T-helper 22 cell (primary cell): ENCODE results near the gene NISCH.
"Not testable (repeated sequence)": the region's sequence is repeated elsewhere in the genome, so short reads cannot be mapped to it uniquely, and the experiment has no call there.

Source experiments
- DNase-seq: peaks from one replicate; pipeline ENCODE4 v3.0.0-alpha.2; 2020; ENCODE audit warnings: low read depth

Gene NISCH

DNA sequence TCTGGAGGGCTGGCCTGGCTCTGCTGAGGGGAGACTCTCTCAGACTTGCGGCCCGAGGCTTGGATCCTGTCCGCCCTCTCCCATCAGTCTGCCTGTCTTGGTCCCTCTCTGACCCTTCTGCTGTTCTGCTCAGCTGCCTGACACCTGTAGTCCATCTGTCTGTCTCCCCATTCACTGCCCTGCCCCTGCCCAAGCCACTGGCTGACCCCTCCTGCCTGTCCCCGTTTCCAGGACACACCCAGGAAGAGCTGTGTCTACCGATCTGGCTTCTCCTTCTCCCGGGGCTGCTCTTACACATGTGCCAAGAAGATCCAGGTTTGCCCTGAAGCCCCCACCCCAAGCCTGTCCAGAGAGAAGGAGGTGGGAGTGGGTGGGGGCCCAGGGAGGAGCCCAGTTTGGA, 59.8 kb downstream of the NISCH start:
- DNase-seq: no peak

DNA sequence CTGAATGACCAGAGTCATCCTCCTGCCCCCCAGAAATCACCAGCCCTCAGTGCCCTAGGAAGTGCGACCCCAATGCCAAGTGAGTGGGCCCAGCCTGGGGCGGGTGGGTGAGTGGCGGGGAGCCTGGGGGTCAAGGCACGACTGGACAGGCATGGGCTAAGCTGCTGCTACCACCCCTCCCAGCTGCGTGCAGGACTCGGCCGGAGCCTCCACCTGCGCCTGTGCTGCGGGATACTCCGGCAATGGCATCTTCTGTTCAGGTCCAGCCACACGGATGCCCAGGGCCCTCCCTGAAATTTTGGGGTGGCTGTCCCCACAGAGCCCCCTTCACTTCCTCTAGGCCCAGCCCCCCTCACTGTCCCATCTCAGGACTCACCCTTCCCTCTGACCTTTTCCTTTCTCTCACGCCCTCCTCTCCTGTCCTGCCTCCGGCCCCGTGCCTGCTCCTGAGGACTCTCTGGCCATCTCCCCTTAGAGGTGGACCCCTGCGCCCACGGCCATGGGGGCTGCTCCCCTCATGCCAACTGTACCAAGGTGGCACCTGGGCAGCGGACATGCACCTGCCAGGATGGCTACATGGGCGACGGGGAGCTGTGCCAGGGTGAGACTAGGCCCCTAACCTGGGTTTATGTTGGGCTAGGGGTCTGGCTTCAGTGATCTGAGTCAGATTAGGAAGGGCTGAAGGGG, 61.2 kb downstream of the NISCH start:
- no peak for DNase-seq

DNA sequence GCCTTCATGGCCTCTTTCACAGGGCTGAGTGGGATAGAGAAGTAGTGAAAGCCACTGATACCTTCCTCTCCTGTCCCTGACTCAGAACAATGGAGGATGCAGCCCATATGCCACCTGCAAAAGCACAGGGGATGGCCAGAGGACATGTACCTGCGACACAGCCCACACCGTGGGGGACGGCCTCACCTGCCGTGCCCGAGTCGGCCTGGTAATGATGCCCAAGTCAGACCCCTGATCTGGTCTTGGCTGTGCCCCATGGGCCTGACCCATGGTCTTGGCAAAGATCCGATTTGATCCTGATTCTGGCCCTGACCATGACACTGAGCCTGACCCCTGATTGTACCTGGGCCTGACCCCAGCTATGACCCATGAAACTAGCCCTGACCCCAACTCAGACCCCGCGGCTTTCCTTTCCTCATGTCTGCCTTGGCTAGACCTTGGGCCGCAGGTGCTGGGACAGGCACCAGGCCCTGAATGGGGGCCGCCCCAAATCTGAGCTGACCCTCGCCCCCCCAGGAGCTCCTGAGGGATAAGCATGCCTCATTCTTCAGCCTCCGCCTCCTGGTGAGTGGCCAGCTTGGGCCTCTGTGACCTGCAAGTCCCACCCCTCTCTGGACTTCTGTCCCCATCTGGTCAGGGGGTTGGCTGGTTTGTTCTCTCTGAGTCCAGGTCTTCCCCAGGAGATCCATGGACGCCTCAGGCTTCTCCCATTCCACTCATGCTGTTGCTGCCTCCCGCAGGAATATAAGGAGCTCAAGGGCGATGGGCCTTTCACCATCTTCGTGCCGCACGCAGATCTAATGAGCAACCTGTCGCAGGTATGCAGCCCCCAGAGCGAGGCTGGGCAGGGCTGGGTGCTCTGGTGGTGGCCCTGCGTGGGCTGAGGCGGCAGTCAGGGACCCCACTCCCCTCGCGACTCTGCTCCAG, 62.7 kb downstream of the NISCH start:
- DNase-seq: no peak

DNA sequence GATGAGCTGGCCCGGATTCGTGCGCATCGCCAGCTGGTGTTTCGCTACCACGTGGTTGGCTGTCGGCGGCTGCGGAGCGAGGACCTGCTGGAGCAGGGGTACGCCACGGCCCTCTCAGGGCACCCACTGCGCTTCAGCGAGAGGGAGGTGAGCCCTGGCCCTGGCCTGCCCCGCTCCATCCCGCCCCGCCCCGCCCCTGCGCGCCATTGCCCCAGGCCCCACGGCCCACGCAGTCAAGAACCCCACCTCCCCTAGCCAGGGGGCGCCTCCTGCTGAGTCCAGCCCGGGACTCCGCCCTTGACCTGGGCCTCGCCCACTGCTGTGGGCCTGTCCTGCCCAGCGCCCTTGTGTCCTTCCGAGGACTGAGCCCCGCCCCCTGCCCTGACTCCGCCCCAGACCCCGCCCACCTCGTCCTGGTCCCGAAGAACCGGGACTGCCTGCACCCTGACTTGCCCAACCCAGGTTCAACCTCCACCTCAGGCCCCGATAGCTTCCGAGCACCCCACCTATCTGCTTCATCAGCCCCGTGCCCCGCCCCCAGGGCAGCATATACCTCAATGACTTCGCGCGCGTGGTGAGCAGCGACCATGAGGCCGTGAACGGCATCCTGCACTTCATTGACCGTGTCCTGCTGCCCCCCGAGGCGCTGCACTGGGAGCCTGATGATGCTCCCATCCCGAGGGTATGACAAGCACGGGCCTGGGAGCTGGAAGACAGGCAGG, 63.5 kb downstream of the NISCH start:
- no peak for DNase-seq

DNA sequence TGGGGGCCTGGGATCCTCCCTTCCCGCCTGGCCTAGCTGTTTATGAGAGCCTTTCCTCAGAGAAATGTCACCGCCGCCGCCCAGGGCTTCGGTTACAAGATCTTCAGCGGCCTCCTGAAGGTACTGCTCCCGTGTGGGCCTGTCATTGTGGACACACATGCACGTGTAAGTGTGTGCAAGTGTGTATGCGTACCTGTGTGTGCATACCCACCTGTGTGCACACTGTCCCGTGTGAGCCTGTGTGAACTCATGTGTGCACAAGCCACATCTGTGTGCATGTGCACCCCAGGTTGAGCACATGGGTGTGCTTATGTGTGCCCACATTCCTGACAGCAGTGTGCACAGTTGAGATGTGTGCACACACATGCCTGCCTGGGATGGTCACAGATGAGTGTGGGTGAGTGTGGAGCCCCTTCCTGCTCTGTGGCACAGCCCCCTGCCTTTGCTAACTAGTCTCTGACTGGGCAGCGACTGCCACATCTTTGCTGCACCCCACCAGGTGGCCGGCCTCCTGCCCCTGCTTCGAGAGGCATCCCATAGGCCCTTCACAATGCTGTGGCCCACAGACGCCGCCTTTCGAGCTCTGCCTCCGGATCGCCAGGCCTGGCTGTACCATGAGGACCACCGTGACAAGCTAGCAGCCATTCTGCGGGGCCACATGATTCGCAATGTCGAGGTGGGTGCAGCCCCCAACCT, 64.2 kb downstream of the NISCH start:
- no peak for DNase-seq

DNA sequence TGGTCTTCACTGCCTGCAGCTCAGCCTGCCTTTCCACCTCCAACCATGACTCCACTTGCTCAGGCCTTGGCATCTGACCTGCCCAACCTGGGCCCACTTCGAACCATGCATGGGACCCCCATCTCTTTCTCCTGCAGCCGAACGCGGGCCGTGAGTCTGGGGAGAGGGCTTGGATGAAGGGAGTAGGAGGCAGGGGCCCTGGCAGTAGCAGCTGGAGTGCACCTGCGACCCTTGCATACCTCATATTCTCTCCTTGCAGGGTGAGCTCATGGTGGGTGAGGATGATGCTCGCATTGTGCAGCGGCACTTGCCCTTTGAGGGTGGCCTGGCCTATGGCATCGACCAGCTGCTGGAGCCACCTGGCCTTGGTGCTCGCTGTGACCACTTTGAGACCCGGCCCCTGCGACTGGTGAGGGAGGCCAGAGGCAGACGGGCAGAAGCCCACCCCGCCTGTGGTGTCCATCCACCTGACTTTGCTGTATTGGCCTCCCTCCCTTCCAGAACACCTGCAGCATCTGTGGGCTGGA, 64.8 kb downstream of the NISCH start:
- no peak for DNase-seq

DNA sequence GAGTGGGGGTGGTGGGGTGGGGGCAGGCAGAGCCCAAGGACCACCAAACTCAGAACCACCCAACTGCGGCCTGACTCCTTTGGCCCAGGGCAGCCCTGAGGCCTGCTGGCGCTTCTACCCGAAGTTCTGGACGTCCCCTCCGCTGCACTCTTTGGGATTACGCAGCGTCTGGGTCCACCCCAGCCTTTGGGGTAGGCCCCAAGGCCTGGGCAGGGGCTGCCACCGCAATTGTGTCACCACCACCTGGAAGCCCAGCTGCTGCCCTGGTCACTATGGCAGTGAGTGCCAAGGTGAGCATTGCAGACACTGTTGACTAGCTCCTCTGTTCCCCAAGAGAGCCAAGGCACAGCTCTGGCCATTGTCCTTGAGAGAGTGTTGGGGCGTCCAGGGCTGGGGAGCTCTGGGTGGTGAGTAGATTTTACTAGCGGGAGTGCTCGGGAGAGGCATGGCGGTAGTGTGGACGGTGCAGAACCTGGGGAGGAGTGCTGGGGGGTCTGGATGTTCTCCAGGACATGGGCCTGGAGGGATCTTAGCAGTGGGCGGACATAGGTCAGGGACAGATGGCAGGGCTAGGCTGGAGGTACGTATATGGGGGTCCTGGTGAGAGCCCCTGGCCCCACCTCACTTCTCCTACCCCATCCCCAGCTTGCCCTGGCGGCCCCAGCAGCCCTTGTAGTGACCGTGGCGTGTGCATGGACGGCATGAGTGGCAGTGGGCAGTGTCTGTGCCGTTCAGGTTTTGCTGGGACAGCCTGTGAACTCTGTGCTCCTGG, 65.5 kb downstream of the NISCH start:
- DNase-seq: no peak

DNA sequence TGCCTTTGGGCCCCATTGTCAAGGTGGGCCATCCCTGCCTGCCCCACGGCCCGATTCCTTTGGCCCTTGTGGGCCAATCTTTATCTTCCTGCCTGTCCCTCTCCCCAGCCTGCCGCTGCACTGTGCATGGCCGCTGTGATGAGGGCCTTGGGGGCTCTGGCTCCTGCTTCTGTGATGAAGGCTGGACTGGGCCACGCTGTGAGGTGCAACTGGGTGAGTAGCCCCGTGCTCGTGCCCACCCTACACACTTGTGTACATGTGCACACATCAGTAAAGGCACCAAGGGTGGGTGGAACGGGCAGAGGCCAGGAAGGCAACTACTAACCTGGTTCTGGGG, 66.1 kb downstream of the NISCH start:
- no peak for DNase-seq

DNA sequence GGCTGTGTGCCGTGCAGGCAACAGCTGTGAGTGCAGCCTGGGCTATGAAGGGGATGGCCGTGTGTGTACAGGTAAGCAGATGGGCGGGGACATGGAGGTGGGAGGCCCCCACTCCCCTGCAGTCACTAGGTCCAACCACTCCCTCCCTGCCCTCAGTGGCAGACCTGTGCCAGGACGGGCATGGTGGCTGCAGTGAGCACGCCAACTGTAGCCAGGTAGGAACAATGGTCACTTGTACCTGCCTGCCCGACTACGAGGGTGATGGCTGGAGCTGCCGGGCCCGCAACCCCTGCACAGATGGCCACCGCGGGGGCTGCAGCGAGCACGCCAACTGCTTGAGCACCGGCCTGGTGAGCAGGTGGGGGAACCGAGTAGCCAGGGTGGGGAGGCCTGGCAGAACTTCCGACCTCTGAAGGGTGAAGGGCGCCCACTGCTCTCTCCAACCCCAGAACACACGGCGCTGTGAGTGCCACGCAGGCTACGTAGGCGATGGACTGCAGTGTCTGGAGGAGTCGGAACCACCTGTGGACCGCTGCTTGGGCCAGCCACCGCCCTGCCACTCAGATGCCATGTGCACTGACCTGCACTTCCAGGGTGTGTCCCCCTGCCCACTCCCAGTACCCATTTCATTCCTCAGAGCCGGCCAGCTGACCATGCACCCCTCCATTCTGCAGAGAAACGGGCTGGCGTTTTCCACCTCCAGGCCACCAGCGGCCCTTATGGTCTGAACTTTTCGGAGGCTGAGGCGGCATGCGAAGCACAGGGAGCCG, 66.7 kb downstream of the NISCH start:
- DNase-seq: no peak

DNA sequence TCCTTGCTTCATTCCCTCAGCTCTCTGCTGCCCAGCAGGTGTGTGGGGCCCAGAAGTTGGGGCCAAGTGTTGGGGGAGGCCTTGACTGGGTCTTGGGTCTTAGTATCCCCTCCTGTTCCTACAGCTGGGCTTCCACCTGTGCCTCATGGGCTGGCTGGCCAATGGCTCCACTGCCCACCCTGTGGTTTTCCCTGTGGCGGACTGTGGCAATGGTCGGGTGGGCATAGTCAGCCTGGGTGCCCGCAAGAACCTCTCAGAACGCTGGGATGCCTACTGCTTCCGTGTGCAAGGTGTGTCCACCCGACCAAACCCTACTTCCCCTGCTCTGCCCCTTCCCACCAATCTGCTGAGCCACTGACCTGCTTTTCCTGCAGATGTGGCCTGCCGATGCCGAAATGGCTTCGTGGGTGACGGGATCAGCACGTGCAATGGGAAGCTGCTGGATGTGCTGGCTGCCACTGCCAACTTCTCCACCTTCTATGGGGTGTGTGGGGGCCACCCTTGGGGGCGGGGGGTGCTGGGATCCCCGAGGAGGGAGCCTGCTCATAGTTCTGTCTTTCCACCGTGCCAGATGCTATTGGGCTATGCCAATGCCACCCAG, 67.3 kb downstream of the NISCH start:
- DNase-seq: no peak

DNA sequence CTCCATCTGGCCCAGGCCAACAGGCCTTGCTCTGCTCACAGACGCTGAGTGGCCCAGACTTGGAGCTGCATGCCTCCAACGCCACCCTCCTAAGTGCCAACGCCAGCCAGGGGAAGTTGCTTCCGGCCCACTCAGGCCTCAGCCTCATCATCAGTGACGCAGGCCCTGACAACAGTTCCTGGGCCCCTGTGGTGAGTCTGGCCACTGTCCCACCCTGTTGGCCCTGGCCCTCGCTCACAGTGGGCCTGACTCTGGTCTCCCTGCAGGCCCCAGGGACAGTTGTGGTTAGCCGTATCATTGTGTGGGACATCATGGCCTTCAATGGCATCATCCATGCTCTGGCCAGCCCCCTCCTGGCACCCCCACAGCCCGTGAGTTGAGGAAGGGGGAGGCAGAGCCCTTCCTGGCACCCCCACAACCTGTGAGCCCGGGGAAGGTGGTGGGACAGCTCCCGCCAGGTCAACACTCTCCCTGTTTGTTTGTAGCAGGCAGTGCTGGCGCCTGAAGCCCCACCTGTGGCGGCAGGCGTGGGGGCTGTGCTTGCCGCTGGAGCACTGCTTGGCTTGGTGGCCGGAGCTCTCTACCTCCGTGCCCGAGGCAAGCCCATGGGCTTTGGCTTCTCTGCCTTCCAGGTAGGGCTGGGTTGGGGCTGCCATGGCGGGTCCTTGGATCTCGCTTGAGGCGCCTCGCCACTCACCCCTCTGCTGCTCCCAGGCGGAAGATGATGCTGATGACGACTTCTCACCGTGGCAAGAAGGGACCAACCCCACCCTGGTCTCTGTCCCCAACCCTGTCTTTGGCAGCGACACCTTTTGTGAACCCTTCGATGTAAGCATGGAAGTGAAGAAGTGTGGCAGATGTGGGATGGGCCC, 68.2 kb downstream of the NISCH start:
- DNase-seq: no peak

DNA sequence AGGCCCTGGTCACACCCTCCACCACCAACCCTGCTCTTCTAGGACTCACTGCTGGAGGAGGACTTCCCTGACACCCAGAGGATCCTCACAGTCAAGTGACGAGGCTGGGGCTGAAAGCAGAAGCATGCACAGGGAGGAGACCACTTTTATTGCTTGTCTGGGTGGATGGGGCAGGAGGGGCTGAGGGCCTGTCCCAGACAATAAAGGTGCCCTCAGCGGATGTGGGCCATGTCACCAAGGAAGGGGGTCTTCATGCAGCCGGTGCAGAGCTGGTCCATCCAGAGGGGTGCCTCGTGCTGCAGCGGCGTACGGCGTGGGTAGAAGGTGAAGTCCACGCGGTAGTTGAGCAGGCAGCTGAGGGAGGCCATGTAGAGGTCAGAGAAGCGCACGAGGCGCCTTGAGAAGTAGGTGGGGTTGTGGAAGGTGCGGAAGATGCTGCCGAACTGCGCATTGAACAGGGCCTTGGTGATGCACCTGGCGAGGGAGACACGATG, 68.9 kb downstream of the NISCH start:
- DNase-seq: no peak

DNA sequence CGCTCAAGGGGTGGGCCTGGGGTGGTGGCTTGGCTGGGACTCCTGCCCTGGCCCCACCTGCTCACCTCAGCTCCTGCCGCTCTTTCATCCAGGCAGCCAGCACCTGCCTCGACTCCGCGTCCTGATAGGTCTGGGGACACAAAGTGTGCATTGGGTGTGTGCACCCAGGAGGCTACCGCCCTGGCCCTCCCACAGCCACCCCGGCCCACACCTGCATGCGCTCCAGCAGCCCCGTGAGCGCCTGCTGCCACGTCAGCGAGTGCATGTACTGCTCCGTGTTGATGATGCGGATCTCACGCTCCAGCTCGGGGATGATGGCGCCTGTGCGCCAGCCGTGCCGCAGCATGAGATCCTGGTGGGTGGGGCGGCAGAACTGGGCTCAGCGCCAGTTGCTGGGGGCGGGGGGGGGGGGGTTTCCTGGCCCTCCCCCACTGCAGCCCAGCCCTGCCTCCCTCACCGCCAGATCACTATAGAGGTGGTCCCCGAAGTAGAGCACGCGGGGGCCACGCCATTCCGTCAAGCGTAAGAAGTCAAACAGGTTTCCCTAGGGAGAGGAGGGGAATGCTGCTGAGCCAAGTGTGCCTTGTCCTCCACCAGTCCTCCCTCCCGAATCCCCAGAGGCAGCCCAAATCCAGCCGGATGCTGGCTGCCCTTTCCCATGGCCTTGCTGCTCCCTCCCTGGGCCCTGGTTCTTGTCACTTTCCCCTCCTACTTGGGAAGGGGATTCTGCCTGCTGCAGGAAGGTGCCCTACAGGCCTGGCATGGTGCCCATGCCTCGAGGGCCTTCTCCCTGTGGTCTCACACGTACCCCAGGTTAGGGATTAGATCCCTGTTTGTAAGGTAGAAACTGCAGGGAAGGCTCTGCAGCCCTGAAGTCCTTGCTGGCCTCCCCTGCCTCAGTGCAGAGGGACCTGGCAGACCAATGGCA, 69.6 kb downstream of the NISCH start:
- no peak for DNase-seq

DNA sequence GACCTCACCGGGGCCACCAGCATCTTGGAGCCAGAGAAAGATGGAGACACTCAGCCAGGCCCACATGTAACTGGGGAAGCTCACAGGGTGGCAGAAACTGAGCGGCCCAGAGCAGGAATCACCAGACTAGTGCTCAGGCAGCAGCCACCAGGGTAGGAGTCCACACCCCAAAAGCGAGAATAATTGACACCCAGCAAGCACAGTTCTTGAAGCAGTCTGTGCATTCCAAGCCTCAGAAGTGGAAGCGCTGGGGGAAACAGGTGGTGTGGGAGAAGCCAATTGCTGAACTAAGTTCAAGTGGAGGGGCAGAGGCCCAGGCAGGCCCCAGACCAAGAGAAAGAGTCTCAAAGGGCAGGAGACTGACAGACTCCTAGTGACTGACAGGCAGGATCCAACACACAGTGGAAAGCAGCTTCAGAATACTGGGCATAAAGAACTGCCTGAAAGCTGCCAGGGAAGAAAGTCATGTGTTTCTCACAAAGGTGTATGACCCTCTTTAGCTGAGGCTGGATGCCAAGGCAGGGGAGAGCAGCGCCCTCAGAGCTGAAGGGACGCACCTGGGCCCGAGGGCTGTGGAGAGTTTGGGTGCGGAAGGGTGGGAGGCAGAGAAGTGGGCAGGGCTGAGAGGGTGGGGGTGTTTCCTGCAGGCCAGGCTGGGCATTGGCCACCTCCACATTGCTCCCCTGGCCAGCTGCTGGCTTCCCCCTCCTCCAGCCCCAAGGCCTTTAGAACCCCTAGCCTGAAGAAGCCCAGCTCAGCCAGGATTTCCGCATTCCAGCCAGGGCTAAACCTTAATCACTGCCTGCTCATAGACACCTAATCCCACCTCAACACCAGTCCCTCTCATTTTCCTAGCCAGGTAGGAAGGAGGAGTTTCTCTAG, 70.5 kb downstream of the NISCH start:
- DNase-seq: no peak

DNA sequence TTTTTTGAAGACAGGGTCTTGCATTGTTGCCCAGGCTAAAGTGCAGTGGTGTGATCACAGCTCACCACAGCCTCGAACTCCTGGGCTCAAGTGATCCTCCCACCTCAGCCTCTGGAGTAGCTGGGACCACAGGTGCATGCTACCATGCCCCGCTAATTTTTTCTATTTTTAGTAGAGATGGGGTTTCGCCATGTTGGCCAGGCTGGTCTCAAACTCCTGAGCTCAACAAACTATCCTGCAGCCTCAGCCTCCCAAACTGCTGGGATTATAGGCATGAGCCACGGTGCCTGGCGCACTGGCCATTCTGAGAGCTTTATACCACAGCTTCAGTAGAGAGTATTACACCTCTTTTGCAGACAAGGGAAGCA, 71.3 kb downstream of the NISCH start:
- not testable (repeated sequence) for DNase-seq

DNA sequence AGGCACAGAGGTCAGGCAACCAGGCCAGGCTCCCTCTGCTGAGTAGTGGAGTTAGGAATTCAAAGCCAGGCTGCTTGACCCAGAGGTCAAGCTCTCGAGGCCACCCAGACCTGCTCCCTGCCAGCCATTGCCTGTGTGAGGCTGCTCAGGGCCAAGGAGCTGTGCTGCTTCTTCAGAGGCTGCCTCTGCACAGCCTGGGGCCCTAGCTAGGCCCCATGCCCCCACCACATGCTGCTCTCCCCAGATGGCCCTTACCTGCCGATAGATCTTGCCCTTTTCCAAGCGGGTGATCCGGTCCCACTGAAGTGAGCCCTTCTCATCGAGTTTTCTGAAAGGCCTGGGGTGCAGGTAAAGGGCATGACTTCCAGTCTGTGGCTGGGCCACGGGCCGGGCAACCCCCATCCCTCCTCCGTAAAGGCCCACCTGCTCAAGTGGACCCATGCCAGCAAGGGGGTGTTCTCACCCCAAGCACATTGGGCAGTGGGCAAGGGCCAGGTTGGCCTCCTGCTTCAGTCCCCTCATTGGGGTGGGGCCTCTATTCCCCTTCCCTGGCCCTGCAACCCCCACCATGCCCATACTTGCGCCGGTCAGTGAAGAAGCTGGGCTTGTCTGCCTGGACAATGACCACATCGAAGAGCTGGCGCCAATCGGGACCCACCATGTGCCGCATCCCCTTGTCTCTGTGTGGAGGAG, 71.8 kb downstream of the NISCH start:
- no peak for DNase-seq
